Stimulated activated CD4-positive, alpha-beta T cell treated with anti-CD3 and anti-CD28 coated beads, Interleukin-15, amount 100 ng/mL, for 48 hours (primary cell): ENCODE data around the gene GOSR2.
A peak's percentile ranks its signal among the peaks of the same experiment; 100 is the strongest.

Experiments
- DNase-seq, 2 donors: peaks; one replicate each; pipeline ENCODE4 v3.0.0-alpha.2; 2020; ENCODE audit warnings: low read depth in 2 of 2

Gene GOSR2

DNA sequence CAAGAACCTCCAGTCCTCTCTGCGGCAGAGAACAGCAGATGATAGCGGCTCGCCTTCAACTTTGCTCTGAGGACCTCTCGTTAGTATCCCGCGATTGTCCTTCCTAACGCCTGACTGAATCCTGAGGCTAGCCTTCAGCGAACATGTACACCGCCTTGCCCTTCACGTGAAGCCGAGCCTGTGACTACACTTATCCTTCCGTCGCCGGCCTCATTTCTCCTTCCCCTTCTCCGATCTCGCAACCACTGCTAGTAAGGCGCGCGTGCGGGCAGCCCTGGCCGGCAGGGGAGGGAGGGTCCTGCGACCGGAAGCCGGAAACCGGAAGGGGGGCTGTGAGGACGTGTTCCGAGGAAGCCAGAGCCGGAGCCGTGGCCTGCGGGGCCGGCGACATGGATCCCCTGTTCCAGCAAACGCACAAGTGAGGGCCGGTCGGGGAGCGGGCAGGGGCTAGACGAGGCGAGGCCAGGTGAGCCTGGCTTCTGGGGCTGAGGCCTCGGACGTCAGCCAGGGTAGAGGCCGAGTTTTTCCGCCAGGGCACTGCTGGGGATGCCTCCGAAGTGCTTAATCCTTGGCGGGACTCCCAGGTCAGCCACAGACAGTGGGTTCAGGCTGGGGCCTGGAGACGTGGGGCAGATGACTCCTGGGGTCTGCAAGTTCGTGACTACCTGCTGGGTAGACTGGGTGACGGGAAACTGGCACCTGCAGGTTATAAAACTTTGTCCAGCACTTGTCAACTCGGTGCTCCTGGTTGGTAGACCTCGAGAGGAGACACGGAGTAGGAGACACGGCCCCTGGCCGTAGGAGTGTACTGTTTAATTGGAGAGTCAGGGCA is at the start of gene GOSR2:
Gene GOSR2 (plus strand): TSS at position 357 of the 832 bp plus-strand sequence. CDS start 33 bp downstream, at position 390.
- peak; percentile 84 to 85 for DNase-seq

DNA sequence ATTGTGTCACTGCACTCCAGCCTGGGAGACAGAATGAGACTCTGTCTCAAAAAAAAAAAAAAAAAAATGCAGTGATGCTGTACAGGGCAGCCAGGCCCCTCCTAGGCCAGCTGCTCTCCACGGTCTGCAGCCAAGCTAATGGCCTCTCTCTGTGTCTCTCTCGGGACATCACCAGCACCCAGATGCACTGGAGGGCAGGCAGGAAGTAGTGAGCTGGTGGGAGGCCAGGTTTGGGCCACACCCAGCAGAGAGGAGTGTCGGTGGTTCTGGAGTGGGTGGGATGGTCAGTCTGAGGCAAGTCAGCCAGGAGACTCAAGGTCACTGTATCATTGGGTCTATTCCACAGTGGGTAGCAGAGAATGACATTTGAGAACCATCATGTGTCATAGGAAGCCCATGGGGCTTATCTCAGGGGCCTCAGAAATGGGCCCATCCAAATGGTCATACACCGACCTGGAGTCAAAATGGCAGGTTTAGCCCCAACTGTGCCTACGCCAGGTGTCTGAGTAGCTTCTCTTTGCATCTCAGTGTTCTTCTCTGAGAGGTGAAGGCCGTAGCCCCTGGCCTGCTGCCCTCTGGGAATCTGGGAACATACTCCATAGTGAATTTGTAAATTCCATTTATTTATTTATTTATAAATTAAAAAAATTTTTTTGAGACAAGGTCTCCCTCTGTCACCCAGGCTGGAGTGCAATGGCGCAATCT is 48.9 kb upstream of the GOSR2 start:
- DNase-seq: no peak

DNA sequence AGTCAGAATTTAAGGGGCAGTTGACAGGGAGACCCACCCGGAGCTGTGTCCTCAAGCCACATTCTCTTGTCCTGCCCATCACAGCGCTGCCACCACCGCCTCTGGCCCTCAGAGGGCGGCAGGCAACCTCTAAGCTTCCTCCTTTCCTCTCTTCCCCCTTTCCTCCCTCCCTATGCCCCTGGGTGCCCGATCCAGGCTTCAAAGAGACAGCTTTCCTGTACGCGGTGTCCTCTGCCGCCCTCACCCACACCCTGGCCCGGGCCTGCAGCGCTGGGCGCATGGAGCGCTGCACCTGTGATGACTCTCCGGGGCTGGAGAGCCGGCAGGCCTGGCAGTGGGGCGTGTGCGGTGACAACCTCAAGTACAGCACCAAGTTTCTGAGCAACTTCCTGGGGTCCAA is 48.1 kb upstream of the GOSR2 start:
- DNase-seq: no peak

DNA sequence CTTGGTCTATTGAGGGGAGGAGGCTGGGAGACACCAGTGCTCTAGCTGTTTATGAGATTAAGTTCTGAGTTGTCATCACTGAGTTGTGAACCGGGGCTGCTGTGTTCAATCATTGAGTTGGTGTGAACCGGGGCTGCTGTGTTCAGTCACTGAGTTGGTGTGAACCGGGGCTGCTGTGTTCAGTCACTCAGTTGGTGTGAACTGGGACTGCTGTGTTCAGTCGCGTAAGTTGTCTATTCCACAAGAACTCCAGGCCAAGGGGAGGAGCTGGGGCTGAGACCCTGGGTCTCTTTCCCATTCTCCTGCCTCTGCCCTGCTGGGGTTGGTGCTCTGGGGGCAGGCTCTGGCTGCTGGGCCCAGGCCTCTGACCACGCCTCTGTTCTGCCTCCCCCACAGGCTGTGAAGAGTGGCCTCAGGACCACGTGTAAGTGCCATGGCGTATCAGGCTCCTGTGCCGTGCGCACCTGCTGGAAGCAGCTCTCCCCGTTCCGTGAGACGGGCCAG is 47.1 kb upstream of the GOSR2 start:
- DNase-seq: no peak

DNA sequence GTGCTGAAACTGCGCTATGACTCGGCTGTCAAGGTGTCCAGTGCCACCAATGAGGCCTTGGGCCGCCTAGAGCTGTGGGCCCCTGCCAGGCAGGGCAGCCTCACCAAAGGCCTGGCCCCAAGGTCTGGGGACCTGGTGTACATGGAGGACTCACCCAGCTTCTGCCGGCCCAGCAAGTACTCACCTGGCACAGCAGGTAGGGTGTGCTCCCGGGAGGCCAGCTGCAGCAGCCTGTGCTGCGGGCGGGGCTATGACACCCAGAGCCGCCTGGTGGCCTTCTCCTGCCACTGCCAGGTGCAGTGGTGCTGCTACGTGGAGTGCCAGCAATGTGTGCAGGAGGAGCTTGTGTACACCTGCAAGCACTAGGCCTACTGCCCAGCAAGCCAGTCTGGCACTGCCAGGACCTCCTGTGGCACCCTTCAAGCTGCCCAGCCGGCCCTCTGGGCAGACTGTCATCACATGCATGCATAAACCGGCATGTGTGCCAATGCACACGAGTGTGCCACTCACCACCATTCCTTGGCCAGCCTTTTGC is 46.5 kb upstream of the GOSR2 start:
- DNase-seq: no peak

DNA sequence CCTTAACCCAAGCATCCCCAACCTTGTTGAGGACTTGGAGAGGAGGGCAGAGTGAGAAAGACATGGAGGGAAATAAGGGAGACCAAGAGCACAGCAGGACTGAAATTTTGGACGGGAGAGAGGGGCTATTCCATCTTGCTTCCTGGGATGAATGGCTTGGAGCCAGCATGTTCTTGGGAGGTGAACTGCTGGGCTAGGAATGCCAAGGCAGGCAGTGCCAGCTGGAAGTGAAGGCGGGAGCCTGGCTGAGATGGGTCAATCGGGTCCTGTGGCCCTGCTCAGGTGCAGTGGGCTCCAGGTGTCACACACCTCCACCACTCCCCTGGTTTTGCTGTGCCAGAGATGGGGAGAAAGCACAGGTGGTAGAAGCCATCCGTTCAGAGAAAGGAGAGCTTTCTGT is 46.0 kb upstream of the GOSR2 start:
- DNase-seq: no peak

DNA sequence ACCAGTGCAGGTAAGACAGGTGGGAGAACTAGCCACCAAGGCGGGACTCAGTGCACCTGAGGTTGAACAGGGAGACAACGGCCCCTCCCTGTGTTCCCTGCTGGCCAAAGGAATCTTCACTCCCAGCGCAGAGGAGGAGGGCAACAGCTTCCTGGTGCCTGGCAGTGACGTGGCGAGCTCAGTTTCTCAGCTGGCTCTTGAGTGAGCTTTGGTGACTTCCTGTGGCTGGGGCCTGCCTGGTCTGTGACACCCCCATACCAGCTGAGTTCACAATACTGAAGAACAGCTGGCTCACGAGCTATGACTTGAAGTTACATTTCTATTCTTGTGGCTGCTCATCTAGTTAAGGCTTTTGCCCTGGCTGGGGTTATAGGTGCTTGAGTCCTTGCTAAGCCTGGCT is 45.5 kb upstream of the GOSR2 start:
- no peak for DNase-seq

DNA sequence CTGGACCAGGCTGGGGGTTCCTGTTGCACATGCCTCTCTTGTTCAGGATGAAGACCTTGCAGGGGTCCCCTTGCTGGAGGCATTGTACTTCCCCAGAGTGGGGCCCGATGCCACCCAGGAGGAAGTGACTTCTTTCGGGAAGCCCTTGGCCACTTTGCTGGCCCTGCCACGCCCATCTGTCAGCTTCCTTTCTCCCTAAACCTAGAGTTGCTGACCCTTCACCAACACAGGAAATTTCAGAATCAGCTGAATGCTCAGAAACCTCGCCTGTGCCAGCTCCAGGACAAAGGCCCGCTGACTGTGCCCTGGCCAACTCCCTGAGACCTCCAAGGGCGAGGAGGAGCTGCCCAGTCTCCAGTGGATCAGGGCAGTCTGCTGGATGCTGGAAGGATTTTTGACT is 44.9 kb upstream of the GOSR2 start:
- no peak for DNase-seq

DNA sequence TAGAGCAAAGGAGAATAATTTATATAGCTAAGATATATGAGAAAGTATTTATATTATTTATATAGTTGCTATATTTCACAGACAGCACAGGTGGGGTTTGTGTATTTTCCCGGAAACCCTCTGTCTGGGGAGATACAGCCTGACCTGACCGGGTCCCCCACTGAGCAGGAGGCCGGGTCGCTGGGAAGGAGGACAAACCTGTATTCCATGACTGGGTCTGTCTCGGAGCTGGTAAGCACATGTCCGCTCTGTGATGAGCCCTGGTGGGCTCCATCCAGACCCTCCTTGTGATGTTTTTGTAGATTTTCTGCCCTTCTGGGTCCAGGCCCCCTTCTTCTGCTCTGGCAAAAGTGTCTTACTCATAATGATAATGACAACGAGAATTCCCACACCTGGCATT is 43.9 kb upstream of the GOSR2 start:
- no peak for DNase-seq

DNA sequence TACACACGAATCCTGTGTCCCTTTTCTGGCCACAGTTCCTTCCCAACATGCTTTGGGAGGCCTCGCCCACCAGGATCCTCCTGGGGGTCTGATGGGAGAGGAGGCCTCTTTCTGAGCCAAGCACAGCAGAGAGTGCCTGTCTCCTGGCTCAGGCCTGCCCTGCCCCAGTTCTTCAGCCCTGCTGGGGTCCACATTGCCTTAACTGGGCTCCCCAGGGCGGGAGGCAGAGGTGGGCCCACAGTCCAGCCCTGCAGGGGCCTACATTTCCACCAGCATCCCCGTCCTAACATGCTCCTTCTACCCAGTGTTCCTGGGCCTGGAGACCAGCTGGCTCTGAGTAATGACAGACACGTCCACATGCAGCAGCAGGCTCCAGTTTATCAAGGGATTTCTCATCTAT is 41.9 kb upstream of the GOSR2 start:
- DNase-seq: no peak

DNA sequence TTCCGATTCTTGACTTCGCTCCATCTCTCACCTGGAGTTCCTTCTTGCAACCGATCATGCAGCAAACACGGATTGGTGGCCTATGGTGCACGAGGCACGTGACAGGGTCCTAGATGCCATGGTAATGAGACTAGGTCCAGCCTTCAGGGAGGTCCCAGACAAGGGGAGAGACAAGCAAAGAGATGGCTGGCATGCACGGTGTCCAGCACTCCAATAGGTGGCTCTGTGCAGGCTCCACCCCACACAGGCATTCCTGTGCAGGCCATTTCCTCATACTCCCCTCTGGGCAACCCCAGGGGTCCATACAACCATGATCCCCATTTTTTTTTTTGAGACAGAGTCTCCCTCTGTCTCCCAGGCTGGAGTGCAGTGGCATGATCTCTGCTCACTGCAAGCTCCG is 40.3 kb upstream of the GOSR2 start:
- no peak for DNase-seq

DNA sequence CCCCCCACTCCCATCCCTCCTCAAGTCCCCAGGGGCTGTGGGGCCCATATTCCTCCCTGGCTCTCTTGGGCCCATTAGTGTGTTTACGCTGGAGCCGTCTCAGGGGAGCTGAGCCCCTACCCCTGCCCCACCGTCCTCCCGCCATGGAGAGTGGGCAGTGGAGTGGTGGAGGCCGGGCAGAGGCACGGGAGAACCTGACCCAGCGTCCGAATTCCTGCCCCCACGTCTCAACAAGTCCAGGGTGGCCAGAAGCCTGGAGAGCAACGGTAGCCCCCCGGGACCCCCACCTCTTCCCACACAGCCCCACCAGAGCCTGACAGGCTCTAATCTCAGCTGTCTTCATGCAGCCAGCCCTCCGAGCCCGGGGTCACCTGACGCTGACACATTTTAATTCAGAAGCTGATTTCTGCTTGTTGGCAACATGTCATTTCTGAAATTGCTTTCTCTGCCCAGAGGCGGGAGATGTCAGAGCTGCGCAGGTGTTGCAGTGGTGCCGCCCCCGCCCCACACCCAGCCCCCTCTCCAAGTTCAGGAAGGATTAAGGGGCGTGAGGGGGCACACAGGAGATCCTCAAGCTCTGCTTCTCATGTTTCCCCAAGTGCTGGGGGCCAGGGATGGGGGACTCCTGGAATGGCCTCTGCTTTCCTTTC is 39.0 kb upstream of the GOSR2 start:
- no peak for DNase-seq

DNA sequence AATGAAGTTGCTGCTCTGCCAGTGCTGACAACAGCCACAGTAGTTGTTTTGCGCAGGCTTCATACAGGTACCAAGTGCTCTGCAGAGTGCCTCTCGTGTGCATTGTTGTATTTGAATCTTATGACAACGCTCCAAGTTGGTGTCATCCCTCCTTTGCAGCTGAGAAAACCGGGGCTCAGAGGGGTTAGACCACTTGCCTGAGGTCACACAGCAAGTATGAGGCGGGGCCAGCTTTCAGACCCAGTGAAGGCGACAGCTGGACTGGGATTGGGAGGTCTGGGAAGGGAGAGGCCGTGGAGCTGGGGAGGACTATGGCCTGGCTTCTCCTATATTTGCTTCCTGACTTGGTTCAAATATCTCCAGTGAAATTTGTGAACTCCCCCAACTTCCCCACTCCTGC is 38.4 kb upstream of the GOSR2 start:
- DNase-seq: no peak

DNA sequence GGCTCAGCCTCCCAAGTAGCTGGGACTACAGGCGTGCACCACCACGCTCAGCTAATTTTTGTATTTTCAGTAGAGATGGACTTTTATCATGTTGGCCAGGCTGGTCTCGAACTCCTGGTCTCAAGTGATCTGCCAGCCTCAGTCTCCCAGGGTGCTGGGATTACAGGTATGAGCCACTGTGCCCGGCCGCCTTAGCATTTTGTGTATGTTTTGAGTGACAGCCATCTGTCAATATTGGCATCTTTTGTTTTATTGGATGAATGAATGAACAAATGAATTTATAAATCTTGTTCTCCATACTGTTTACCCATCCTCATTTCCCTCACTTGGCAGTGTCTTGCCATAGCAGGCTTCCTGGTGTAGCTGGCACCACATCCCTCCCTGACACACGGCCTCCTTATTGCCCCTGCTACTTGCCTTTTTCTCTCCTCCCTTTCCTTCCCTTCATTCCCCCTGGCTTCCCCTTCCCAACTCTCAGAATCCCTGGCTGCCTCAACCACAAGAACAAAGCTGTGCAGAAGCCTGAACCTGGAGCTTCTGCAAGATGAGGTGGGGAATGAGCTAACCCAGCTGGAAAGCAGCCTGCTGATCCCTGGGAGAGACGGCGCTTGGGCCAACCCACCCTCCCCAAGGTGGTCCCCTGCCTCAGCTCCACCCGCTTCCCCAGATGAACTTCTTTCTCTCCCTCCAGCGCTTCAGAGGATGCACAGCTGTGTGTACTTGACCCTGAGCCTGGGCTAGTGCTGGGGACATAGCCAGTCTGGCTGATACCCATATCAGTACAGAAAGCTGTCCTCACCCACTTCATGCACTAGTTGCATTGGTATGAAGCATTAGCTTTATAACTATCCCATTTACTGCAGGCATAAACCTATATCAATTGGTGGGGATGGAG is 37.3 kb upstream of the GOSR2 start:
- no peak for DNase-seq

DNA sequence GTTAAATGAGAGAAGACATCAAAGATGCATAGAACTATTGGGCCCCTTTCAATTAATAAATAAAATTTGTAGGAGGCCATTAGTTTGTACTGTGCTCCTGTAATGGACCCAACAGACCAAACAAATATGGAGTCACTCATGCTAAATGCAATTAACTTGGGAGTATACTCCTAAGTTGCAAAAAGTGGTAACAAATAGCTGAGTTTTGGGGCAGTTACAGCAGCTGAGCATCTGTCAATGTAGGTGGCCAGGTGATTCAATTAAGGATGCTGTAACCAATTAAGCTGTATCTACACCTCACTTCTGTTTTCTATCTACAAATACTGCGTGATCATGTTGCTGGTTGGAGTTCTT is 36.7 kb upstream of the GOSR2 start:
- DNase-seq: no peak

DNA sequence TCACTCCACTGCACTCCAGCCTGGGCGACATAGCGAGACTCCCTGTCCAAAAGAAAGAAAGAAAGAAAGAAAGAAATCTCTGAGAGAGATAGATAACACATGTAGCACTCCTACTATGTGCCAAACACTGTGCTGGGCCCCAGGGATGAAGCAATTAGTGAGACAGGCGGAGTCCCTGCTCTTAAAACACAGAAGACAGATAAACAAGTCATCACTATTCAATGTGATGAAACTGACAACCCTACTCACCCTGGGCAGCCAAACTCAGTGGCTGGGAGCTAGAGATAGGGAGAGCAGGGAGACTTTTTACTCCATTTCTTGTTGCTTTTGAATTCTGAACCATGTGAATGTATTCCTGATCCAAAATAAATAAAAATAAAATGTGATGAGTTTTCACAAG is 35.2 kb upstream of the GOSR2 start:
- DNase-seq: no peak

DNA sequence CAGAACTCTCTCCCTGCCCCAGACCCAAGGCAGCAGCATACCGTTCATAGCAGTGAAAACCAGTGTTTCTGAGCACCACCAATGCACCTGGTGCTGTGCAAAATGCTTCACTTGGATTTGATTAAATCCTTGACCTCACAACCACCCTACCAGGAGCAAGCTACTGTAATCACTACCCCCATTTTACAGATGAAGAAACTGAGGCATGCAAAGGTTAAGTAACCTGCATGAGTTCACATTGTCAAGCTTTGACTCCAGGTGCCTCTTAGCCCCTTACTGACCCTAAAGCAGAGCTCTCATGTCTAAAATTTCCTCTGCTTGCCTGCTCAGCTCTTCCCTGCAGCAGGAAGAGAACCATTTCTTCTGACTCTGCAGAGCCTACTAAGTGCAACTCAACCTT is 34.2 kb upstream of the GOSR2 start:
- DNase-seq: no peak

DNA sequence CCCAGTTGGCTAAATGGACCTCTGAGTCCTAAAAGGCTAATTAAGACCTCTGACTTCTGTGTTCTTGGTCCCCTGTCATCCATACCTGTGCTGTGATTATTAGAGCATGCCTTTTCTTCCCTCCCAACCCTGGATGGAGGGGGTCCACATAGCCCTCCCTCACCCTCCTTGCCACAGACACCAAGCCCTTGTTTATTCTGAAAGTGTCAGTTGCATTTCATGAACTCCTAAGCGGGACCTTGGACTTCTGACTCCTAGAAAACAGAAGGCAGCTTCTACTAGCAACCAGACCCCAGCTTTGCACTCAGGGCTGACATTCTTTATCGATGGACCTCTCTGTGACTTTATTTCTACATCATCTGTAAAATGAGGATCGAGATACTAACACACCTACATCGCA is 33.4 kb upstream of the GOSR2 start:
- no peak for DNase-seq

DNA sequence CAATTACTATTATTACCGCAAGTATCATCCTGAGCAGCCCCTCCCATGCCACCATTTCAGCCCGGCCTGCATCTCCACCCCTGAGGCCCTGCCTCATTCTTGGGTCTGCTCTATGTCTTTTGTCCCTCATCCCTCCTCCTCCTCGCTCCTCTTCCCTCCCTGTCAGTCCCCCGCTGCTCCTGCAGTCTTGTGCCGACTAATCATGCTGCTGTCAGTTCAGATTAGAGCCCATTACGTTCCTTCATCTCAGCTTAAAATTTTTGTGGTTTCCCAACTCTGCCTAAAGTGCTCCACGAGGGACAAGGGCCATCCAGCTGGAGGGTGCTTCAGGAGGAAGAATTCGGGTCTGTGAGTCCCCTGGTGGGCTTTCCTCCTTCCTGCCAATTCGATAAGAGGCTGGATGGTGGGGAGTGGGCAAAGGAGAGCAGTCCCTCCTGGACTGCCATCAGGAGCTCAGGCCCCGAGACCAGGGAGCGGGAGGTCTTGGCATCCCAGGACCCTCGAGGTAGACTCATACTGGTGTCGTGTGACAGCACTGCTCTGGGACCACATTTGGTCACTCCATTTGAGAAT is 32.9 kb upstream of the GOSR2 start:
- DNase-seq: no peak

DNA sequence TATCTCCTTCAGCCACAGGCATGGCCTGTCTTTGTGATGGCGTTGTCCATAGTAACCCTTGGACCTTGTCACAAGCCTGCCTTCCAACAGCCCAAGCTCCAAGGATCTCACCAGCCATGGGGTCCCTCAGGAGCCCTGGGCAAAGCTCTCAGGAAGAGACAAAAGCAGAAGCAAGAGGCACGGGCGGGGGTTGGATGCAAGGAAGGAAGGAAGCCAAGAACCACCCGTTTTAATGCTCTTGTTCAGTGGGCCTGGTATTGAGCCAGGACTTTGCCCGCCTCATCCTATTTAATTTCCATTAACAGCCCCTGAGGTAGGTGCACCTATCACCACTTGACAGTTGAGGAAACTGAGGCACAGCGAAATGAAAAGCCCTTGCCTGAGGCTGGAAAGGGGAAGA is 32.3 kb upstream of the GOSR2 start:
- no peak for DNase-seq

DNA sequence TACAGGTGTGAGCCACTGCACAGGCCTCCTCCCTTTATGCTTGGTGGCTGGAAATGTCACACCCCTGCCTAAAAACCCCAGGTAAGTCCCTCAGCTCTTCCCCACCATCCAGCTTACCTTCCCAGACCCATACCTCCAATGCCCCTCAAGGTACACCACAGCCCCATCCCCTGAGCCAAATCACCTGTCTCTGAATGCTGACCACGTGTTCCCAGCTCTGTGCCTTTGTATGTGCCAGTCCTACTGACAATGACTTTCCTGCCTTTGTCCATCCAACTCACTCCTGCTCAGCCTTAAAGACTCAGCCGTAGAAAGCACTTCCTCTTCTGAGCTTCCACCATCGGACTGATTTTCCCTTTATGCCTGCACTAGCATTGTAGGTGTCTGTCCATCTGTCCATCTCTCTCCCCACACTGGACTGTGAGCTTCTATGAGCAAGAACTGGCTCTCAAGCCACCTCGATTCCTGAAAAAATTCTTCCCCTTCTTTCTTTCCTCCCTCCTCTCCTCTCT is 30.7 kb upstream of the GOSR2 start:
- DNase-seq: no peak
